IMR-90 (cell line): ENCODE data around the gene TRAPPC2L. TPM values are rescaled to one million over a fixed set of nuclear protein-coding genes. Genes with fewer than 3 reads are reported as not detected.

ENCODE experiments used
- ATAC-seq: fragments of 200-7000 bp; cut with Tn5 transposase; 2 replicates; pipeline ENCODE4 v1.9.1; 2020; ENCODE audit warnings: low read depth, mild to moderate bottlenecking, moderate library complexity
- BruUV-seq: library from RNA; stranded (reverse); fragments of 400-500 nt; replicated peaks from 2 replicates; lab custom pipeline; 2021; lab: Mats Ljungman, UMichigan
- CTCF ChIA-PET: fragments of 300-600 bp; formaldehyde crosslinking; extraction: SDS; loops from one replicate; lab custom pipeline; 2021; ENCODE audit warnings: antibody characterized with exemption; lab: Yijun Ruan, JAX
- POLR2A ChIA-PET: fragments of 300-600 bp; sonication (Branson Sonifier 250); formaldehyde crosslinking; loops from one replicate; lab custom pipeline; 2022; ENCODE audit warnings: antibody characterized with exemption; ENCODE audit not compliant: unreplicated experiment; lab: Charles Lee
- DNase-seq: peaks from one replicate; pipeline ENCODE4 v3.0.0; 2013
- H2AFZ ChIP-seq: replicated peaks from 2 replicates; pipeline ENCODE3; 2013; ENCODE audit warnings: low read length, mild to moderate bottlenecking; ENCODE audit not compliant: poor library complexity
- H2AK5ac ChIP-seq: 2 replicates; pipeline ENCODE4 v1.6.1; 2013; ENCODE audit warnings: low read depth, low read length, inconsistent platforms
- H2AK9ac ChIP-seq: replicated peaks from 2 replicates; pipeline ENCODE3; 2013; ENCODE audit warnings: mild to moderate bottlenecking, low read depth, low read length, moderate library complexity; ENCODE audit not compliant: poor library complexity
- H2BK120ac ChIP-seq: 2 replicates; pipeline ENCODE4 v1.6.1; 2013; ENCODE audit warnings: low read depth, low read length, inconsistent platforms
- H2BK15ac ChIP-seq: 3 replicates; pipeline ENCODE4 v1.6.1; 2013; ENCODE audit warnings: low read depth, low read length, inconsistent platforms
- H2BK20ac ChIP-seq: 2 replicates; pipeline ENCODE4 v1.6.1; 2013; ENCODE audit warnings: low read depth, mild to moderate bottlenecking, inconsistent platforms, low read length, moderate library complexity
- H2BK5ac ChIP-seq: 2 replicates; pipeline ENCODE4 v1.6.1; 2013; ENCODE audit warnings: mild to moderate bottlenecking, low read depth, low read length, inconsistent platforms; ENCODE audit not compliant: poor library complexity, severe bottlenecking
- H3K14ac ChIP-seq: replicated peaks from 2 replicates; pipeline ENCODE4 v1.6.1; 2013; ENCODE audit warnings: low read depth, low read length, inconsistent platforms
- H3K18ac ChIP-seq: 2 replicates; pipeline ENCODE4 v1.6.1; 2013; ENCODE audit warnings: low read depth, low read length, control low read depth
- H3K23ac ChIP-seq: 2 replicates; pipeline ENCODE4 v1.6.1; 2013; ENCODE audit warnings: low read depth, low read length, inconsistent platforms
- H3K27ac ChIP-seq: 2 replicates; pipeline ENCODE4 v1.5.1; 2013; ENCODE audit warnings: mild to moderate bottlenecking, control low read depth, low read length; ENCODE audit not compliant: insufficient read depth
- H3K27me3 ChIP-seq: 2 replicates; pipeline ENCODE4 v1.6.1; 2013; ENCODE audit warnings: low read length; ENCODE audit not compliant: control insufficient read depth, insufficient read depth
- H3K36me3 ChIP-seq: 2 replicates; pipeline ENCODE4 v1.6.1; 2013; ENCODE audit warnings: low read length, mixed read lengths; ENCODE audit not compliant: control insufficient read depth, insufficient read depth
- H3K4ac ChIP-seq: 2 replicates; pipeline ENCODE4 v1.6.1; 2013; ENCODE audit warnings: low read depth, low read length, inconsistent platforms
- H3K4me1 ChIP-seq: 2 replicates; pipeline ENCODE4 v1.6.1; 2013; ENCODE audit warnings: low read length, mixed read lengths; ENCODE audit not compliant: control insufficient read depth, insufficient read depth
- H3K4me2 ChIP-seq: 2 replicates; pipeline ENCODE4 v1.6.1; 2013; ENCODE audit warnings: low read depth, mild to moderate bottlenecking, control low read depth, low read length, moderate library complexity
- H3K4me3 ChIP-seq: 2 replicates; pipeline ENCODE4 v1.5.1; 2013; ENCODE audit warnings: low read depth, mild to moderate bottlenecking, control low read depth, low read length, moderate library complexity; ENCODE audit not compliant: insufficient read depth
- H3K56ac ChIP-seq: 2 replicates; pipeline ENCODE4 v1.6.1; 2013; ENCODE audit warnings: low read length, inconsistent platforms; ENCODE audit not compliant: insufficient read depth; ENCODE audit errors: extremely low read depth
- H3K79me1 ChIP-seq, 2 experiments: 2 replicates each; pipeline ENCODE4 v1.6.1; 2013; ENCODE audit warnings: low read length in 2 of 2, inconsistent platforms in 1 of 2, low read depth in 1 of 2
- H3K9ac ChIP-seq: 2 replicates; pipeline ENCODE4 v1.6.1; 2013; ENCODE audit warnings: low read depth, low read length, control low read depth
- H3K9me1 ChIP-seq: 2 replicates; pipeline ENCODE4 v1.6.1; 2013; ENCODE audit warnings: low read length, inconsistent platforms; ENCODE audit not compliant: insufficient read depth
- H3K9me3 ChIP-seq: 2 replicates; pipeline ENCODE4 v1.6.1; 2013; ENCODE audit warnings: low read length; ENCODE audit not compliant: control insufficient read depth, insufficient read depth
- H4K20me1 ChIP-seq: 2 replicates; pipeline ENCODE4 v1.6.1; 2013; ENCODE audit warnings: low read length, inconsistent platforms; ENCODE audit not compliant: insufficient read depth
- H4K5ac ChIP-seq: 2 replicates; pipeline ENCODE4 v1.6.1; 2013; ENCODE audit warnings: mild to moderate bottlenecking, low read depth, low read length, control low read depth
- H4K8ac ChIP-seq, 2 experiments: 2 replicates each; pipeline ENCODE4 v1.6.1; 2013; ENCODE audit warnings: low read depth in 2 of 2, low read length in 2 of 2, control low read depth in 1 of 2, inconsistent platforms in 1 of 2
- H4K91ac ChIP-seq: 2 replicates; pipeline ENCODE4 v1.6.1; 2013; ENCODE audit warnings: low read depth, low read length, inconsistent platforms; ENCODE audit not compliant: insufficient read depth
- BHLHE40 ChIP-seq: fragments of 150-350 bp; IDR thresholded peaks from 2 replicates; pipeline ENCODE4 v1.6.1; 2016; ENCODE audit warnings: mild to moderate bottlenecking, low read depth, low read length
- CEBPB ChIP-seq: IDR thresholded peaks from 2 replicates; pipeline ENCODE4 v1.6.1; 2012; ENCODE audit warnings: low read depth, low read length, improper control_type of control experiment
- FOS ChIP-seq: fragments of 150-350 bp; IDR thresholded peaks from 2 replicates; pipeline ENCODE4 v1.6.1; 2016; ENCODE audit warnings: low read depth, low read length
- MAFK ChIP-seq: IDR thresholded peaks from 2 replicates; pipeline ENCODE4 v1.6.1; 2012; ENCODE audit warnings: low read depth, low read length, improper control_type of control experiment
- MAZ ChIP-seq: IDR thresholded peaks from 2 replicates; pipeline ENCODE4 v1.6.1; 2012; ENCODE audit warnings: low read depth, mild to moderate bottlenecking, low read length, improper control_type of control experiment, moderate library complexity, borderline replicate concordance
- NFE2L2 ChIP-seq: fragments of 150-350 bp; IDR thresholded peaks from 2 replicates; pipeline ENCODE4 v1.6.1; 2016; ENCODE audit warnings: low read depth, mild to moderate bottlenecking, low read length
- RAD21 ChIP-seq: IDR thresholded peaks from 2 replicates; pipeline ENCODE4 v1.6.1; 2012; ENCODE audit warnings: low read length, improper control_type of control experiment
- RCOR1 ChIP-seq: IDR thresholded peaks from 2 replicates; pipeline ENCODE4 v1.6.1; 2012; ENCODE audit warnings: mild to moderate bottlenecking, low read length, improper control_type of control experiment; ENCODE audit not compliant: insufficient replicate concordance
- RFX5 ChIP-seq: IDR thresholded peaks from 2 replicates; pipeline ENCODE4 v1.8.0; 2012; ENCODE audit warnings: low read depth, mild to moderate bottlenecking, low read length, moderate library complexity
- SMC3 ChIP-seq: fragments of 150-350 bp; IDR thresholded peaks from 2 replicates; pipeline ENCODE4 v1.6.1; 2016; ENCODE audit warnings: low read depth, mild to moderate bottlenecking, antibody characterized with exemption, low read length, moderate library complexity
- WGBS, 2 experiments: methylation state at CpG; one replicate each; pipeline versions ENCODE4 v1.1.5 to v1.1.7; 2013; ENCODE audit warnings: missing lambda C conversion rate in 2 of 2; ENCODE audit not compliant: insufficient read length in 1 of 2; ENCODE audit errors: extremely low coverage in 2 of 2; 5-methylcytosine and 5-hydroxymethylcytosine counted together
- dilution Hi-C: fragments of 300-500 bp; cut with HindIII; formaldehyde crosslinking; loops from one replicate; pipeline ENCODE4 v1.14.3; 2018; ENCODE audit warnings: low sequenced_read_pairs; ENCODE audit not compliant: unreplicated experiment
- in situ Hi-C: fragments of 300-500 bp; cut with MboI; formaldehyde crosslinking; loops from 3 replicates; pipeline ENCODE4 v1.14.3; 2019; ENCODE audit warnings: low sequenced_read_pairs, inconsistent platforms, mixed read lengths
- intact Hi-C: fragments of 100-400 bp; cut with micrococcal nuclease; formaldehyde crosslinking; loops from 2 replicates; pipeline ENCODE4 v1.10.0; 2022
- polyA plus RNA-seq, 3 experiments: library from polyadenylated mRNA; depleted of rRNA; stranded (reverse); fragments of >200 nt; gene quantifications; 2 replicates each; pipeline ENCODE4 v1.2.3, GENCODE V29; 2012; ENCODE audit warnings: low replicate concordance in 1 of 3
- total RNA-seq: library from RNA; depleted of rRNA; stranded (reverse); fragments of >200 nt; gene quantifications from 2 replicates; pipeline ENCODE4 v1.2.3, GENCODE V29; 2012
- TF ChIP-seq, protein P1 (sequence below): fragments of 150-350 bp; IDR thresholded peaks from 2 replicates; pipeline ENCODE4 v1.6.1; 2017; ENCODE audit warnings: mild to moderate bottlenecking, antibody characterized with exemption, low read length, low read depth

TRAPPC2L gene
- total and polyA plus RNA-seq, 2 of the 4 experiments (the other 2 are of a cell fraction), result 102 to 109 TPM

DNA sequence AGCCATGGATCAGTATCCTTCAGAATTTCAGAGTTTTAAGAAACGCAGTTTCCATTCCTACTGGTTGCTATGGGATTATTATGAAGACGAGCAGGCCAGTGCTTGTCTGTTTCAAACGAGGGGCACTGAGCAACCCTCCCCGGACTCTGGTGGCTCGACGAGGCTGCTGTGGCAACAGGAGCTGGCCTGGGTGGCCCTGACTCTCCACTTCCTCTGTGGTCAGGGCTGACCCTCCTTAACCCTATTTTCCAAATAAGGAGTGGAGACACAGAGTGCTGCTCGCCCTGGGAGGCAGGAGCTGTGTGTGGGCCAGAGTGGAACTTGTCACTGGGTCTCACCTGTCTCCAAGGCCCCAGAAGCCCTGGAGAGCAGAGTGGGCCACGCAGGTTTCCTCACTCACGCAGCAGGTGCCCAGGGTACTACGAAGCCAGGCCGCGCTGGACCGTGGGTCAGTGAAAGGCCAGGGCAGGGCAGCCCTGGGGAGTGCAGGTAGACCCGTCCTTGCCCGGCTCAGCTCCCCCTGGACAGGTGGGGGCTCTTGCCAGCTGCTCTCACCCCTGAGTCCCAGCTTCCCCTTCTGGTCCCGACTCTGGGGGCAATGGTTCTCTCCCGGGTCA, 3.5 kb upstream of the TRAPPC2L start:
- peak overlapping the region; percentile 28 for H2AK9ac ChIP-seq
- no peak overlapping the region for H3K18ac ChIP-seq
- H3K4me1 ChIP-seq, result peaks cover 9% of the 10 kb centered on the region
- H3K79me1 ChIP-seq, result peaks cover 7 to 37% of the 10 kb centered on the region in 2 experiments
- H4K91ac ChIP-seq, result no peak overlapping the region
- H3K9me1 ChIP-seq, result 0 out of 2 replicates have a peak, but pooled peaks cover 4% of the 10 kb centered on the region
- H3K23ac ChIP-seq, result no peak overlapping the region
- DNase-seq (peak; percentile 5), ATAC-seq (no peak)
- no peak overlapping the region for H2AFZ ChIP-seq
- no peak overlapping the region for H4K5ac ChIP-seq
- no peak overlapping the region for H2AK5ac ChIP-seq
- H3K9ac ChIP-seq, result no peak overlapping the region
- peaks cover 28% of the 10 kb centered on the region for H4K20me1 ChIP-seq
- dilution Hi-C loops (no loop called here), in situ Hi-C loops (no loop called here), intact Hi-C loops (no loop called here)
- H2BK20ac ChIP-seq, result no peak overlapping the region
- H3K4ac ChIP-seq, result no peak overlapping the region
- H2BK120ac ChIP-seq, result no peak overlapping the region
- H3K4me2 ChIP-seq, result no peak overlapping the region
- POLR2A ChIA-PET, result no interaction called here
- CTCF ChIA-PET, result no interaction called here
- TF ChIP-seq CEBPB (no peak), RCOR1 (no peak), BHLHE40 (no peak), FOS (no peak), MAZ (no peak), MAFK (no peak), RAD21 (no peak), SMC3 (no peak), NFE2L2 (no peak), RFX5 (no peak)
- TF ChIP-seq, protein P1, sequence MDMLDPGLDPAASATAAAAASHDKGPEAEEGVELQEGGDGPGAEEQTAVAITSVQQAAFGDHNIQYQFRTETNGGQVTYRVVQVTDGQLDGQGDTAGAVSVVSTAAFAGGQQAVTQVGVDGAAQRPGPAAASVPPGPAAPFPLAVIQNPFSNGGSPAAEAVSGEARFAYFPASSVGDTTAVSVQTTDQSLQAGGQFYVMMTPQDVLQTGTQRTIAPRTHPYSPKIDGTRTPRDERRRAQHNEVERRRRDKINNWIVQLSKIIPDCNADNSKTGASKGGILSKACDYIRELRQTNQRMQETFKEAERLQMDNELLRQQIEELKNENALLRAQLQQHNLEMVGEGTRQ, result no peak
- H3K27me3 ChIP-seq, result no peaks in the 10 kb centered on the region
- 64% methylated on average over 5 of the region's 17 CpGs; no CpG with 5 or more reads in 1 of the 2 experiments for WGBS, 2 experiments
- no TSS peak for BruUV-seq
- no peak overlapping the region for H2BK15ac ChIP-seq
- peaks cover 13% of the 10 kb centered on the region for H3K36me3 ChIP-seq
- H3K9me3 ChIP-seq, result no peaks in the 10 kb centered on the region
- H3K4me3 ChIP-seq, result no peak overlapping the region
- no peak overlapping the region for H4K8ac ChIP-seq
- no peak overlapping the region for H3K14ac ChIP-seq
- no peak overlapping the region for H2BK5ac ChIP-seq
- H3K27ac ChIP-seq, result no peak overlapping the region
- no peak overlapping the region for H3K56ac ChIP-seq
